OCI-LY7 (cell line): Measurements from ENCODE around the gene GLIS1.

Source experiments
- EZH2phosphoT487 ChIP-seq: fragments of 200-600 bp; sonication (generic); IDR thresholded peaks from 2 replicates; pipeline ENCODE4 v1.6.1; 2018; ENCODE audit warnings: low read depth, borderline replicate concordance, mild to moderate bottlenecking, mixed run types, antibody characterized with exemption, low read length, moderate library complexity, mixed read lengths
- TF ChIP-seq, protein P1 (sequence below): fragments of 200-600 bp; sonication (generic); conservative IDR thresholded peaks from 2 replicates; pipeline ENCODE4 v1.5.1; 2014; ENCODE audit warnings: mild to moderate bottlenecking, antibody characterized with exemption, low read length, moderate library complexity, mixed read lengths

DNA sequence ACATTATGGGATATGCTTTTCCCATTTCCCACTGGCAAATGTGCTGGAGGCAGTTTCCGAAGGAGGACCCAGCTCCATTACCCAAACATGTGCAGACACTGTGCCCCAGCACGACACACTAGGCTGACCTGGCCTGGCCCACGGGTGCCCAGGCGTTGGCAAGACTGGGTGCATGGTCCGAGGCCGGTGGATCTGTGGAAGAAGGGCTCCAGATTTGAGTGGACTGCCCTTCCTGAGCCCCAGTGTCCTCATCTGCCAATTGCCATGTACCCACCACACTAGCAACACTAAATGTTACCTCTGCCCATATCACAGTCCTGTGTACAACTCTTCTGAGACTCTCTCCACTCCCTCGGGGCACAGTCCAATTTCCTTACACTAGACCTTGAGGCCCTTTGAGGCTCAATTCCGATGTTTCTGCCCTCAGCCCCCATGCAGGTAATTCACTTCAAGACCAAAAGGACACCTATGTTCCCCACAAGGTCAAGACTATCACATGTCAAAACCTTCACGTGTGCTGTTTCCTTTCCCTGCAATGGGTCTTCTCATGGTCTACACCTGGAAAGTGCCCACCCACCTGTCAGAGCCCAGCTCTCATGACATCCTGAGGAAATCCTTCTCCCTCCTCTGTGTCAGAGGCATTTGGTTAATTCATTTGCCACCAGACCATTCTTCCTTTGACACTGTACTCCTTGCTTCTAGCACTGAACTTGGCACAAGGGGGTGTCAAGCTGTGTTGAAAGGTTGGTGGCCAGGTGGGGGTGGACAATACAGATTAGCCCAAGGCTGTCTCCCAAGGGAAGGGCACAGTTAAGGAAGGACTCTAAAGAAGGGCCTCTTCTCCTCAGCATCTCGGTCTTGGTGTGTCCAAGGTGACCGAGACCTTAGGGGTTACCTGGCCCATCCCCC is 154.8 kb downstream of the GLIS1 start:
- TF ChIP-seq, protein P1, sequence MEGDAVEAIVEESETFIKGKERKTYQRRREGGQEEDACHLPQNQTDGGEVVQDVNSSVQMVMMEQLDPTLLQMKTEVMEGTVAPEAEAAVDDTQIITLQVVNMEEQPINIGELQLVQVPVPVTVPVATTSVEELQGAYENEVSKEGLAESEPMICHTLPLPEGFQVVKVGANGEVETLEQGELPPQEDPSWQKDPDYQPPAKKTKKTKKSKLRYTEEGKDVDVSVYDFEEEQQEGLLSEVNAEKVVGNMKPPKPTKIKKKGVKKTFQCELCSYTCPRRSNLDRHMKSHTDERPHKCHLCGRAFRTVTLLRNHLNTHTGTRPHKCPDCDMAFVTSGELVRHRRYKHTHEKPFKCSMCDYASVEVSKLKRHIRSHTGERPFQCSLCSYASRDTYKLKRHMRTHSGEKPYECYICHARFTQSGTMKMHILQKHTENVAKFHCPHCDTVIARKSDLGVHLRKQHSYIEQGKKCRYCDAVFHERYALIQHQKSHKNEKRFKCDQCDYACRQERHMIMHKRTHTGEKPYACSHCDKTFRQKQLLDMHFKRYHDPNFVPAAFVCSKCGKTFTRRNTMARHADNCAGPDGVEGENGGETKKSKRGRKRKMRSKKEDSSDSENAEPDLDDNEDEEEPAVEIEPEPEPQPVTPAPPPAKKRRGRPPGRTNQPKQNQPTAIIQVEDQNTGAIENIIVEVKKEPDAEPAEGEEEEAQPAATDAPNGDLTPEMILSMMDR: no peak
- no peak for TF ChIP-seq EZH2phosphoT487
